Measurements from ENCODE around the gene GTF3C5. TPM values are rescaled to one million over a fixed set of nuclear protein-coding genes. Genes with fewer than 3 reads are reported as not detected.

Gene GTF3C5
- polyA plus RNA-seq, 1 of the 3 experiments (the other 2 are of a cell fraction), result 57.3 TPM

GRCh38 chr9:133058071-133058470 is 27.3 kb downstream of the GTF3C5 start:
- no peak for DNase-seq
- Histone ChIP-seq H3K4me2 (no peak overlapping the region), H3K9me3 (no peaks in the 10 kb centered on the region), H3K79me2 (ENCODE audit: insufficient read depth) (no peaks in the 10 kb centered on the region), H3K4me3 (ENCODE audit: low read depth in 2 of 2, low read length in 1 of 2) (no peak overlapping the region), H2AFZ (ENCODE audit: low read depth) (no peak overlapping the region), H3K27ac (ENCODE audit: low read depth in 2 of 2, low read length in 1 of 2) (no peak overlapping the region), H3K9ac (no peak overlapping the region), H4K20me1 (ENCODE audit: insufficient read depth) (no peaks in the 10 kb centered on the region), H3K36me3 (replicated peaks in 1 of 2; ENCODE audit: control insufficient read depth in 1 of 2, insufficient read depth in 2 of 2, low read length in 1 of 2) (peaks cover 2 to 36% of the 10 kb centered on the region in 2 experiments), H3K4me1 (ENCODE audit: control insufficient read depth in 1 of 2, insufficient read depth in 2 of 2, low read depth in 1 of 2, low read length in 1 of 2) (peaks cover 0 to 40% of the 10 kb centered on the region in 2 experiments; a peak in 1 of 4 replicates), H3K9me2 (no peaks in the 10 kb centered on the region), H3K27me3 (ENCODE audit: insufficient read depth) (no peaks in the 10 kb centered on the region), H3F3A (replicated peaks; ENCODE audit: insufficient read depth) (no peaks in the 10 kb centered on the region)
- 96% methylated on average over 4 of the region's 7 CpGs for WGBS (ENCODE audit: low lambda C conversion rate)
- TF ChIP-seq NRF1 (IDR thresholded peaks at IDR 0.05; ENCODE audit: low read depth, low read length) (no peak), RFX5 (IDR thresholded peaks at IDR 0.05; ENCODE audit: low read length) (no peak), FOSL2 (IDR thresholded peaks at IDR 0.05; ENCODE audit: borderline replicate concordance, low read depth) (no peak), RAD21 (IDR thresholded peaks at IDR 0.05; ENCODE audit: low read length) (no peak), SMC3 (IDR thresholded peaks at IDR 0.05; ENCODE audit: low read depth, low read length) (no peak), MEF2A (IDR thresholded peaks at IDR 0.05; ENCODE audit: borderline replicate concordance, low read depth) (no peak), YY1 (IDR thresholded peaks at IDR 0.05; ENCODE audit: low read depth) (no peak), ELF1 (IDR thresholded peaks at IDR 0.05) (no peak), CHD2 (IDR thresholded peaks at IDR 0.05; ENCODE audit: low read length, partially characterized antibody) (no peak), GATA2 (CRISPR knock-in tag; IDR thresholded peaks at IDR 0.05) (no peak), NFIC (IDR thresholded peaks at IDR 0.05; ENCODE audit: borderline replicate concordance) (no peak), ZBTB33 (IDR thresholded peaks at IDR 0.05; ENCODE audit: borderline replicate concordance, low read depth) (no peak), TCF12 (IDR thresholded peaks at IDR 0.05) (no peak), RXRA (IDR thresholded peaks at IDR 0.05; ENCODE audit: borderline replicate concordance, low read depth) (no peak), GABPA (IDR thresholded peaks at IDR 0.05; ENCODE audit: low read depth) (no peak), FOXJ3 (CRISPR knock-in tag; IDR thresholded peaks at IDR 0.05) (no peak), MXI1 (IDR thresholded peaks at IDR 0.05; ENCODE audit: low read depth, low read length) (no peak)
- TF ChIP-seq, protein P1, sequence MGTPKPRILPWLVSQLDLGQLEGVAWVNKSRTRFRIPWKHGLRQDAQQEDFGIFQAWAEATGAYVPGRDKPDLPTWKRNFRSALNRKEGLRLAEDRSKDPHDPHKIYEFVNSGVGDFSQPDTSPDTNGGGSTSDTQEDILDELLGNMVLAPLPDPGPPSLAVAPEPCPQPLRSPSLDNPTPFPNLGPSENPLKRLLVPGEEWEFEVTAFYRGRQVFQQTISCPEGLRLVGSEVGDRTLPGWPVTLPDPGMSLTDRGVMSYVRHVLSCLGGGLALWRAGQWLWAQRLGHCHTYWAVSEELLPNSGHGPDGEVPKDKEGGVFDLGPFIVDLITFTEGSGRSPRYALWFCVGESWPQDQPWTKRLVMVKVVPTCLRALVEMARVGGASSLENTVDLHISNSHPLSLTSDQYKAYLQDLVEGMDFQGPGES (IDR thresholded peaks at IDR 0.05; ENCODE audit: low read depth, low read length), result no peak
- TF ChIP-seq, protein P2, sequence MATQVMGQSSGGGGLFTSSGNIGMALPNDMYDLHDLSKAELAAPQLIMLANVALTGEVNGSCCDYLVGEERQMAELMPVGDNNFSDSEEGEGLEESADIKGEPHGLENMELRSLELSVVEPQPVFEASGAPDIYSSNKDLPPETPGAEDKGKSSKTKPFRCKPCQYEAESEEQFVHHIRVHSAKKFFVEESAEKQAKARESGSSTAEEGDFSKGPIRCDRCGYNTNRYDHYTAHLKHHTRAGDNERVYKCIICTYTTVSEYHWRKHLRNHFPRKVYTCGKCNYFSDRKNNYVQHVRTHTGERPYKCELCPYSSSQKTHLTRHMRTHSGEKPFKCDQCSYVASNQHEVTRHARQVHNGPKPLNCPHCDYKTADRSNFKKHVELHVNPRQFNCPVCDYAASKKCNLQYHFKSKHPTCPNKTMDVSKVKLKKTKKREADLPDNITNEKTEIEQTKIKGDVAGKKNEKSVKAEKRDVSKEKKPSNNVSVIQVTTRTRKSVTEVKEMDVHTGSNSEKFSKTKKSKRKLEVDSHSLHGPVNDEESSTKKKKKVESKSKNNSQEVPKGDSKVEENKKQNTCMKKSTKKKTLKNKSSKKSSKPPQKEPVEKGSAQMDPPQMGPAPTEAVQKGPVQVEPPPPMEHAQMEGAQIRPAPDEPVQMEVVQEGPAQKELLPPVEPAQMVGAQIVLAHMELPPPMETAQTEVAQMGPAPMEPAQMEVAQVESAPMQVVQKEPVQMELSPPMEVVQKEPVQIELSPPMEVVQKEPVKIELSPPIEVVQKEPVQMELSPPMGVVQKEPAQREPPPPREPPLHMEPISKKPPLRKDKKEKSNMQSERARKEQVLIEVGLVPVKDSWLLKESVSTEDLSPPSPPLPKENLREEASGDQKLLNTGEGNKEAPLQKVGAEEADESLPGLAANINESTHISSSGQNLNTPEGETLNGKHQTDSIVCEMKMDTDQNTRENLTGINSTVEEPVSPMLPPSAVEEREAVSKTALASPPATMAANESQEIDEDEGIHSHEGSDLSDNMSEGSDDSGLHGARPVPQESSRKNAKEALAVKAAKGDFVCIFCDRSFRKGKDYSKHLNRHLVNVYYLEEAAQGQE (IDR thresholded peaks at IDR 0.05; ENCODE audit: low read depth, low read length), result no peak
- TF ChIP-seq, protein P3, sequence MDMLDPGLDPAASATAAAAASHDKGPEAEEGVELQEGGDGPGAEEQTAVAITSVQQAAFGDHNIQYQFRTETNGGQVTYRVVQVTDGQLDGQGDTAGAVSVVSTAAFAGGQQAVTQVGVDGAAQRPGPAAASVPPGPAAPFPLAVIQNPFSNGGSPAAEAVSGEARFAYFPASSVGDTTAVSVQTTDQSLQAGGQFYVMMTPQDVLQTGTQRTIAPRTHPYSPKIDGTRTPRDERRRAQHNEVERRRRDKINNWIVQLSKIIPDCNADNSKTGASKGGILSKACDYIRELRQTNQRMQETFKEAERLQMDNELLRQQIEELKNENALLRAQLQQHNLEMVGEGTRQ (IDR thresholded peaks at IDR 0.05; ENCODE audit: borderline replicate concordance, low read depth, low read length), result no peak
- POLR2A ChIA-PET, result interaction anchor here (0.8 kb wide), 1 partner anchor 9 kb away, joined by 3 read pairs; no protein-coding TSS in a partner anchor
- CTCF ChIA-PET, result interaction anchor here (0.8 to 4.0 kb wide), 5 partner anchors 36 to 91 kb away, joined by 3 to 28 read pairs (median 4); no protein-coding TSS in a partner anchor

All from SK-N-SH (cell line).